Activated naive CD4-positive, alpha-beta T cell treated with anti-CD3 and anti-CD28 coated beads, Interleukin-2, amount 50 U/mL, for 24 hours (primary cell): ENCODE data around the gene ZFP36L1.
A peak's percentile ranks its signal among the peaks of the same experiment; 100 is the strongest.

Experiments
- H3K27ac Mint-ChIP-seq: one replicate; pipeline ENCODE4 v1.8.0; 2021; ENCODE audit warnings: mild to moderate bottlenecking, mixed read lengths
- H3K27me3 Mint-ChIP-seq: one replicate; pipeline ENCODE4 v1.8.0; 2021; ENCODE audit warnings: mixed read lengths
- H3K36me3 Mint-ChIP-seq: one replicate; pipeline ENCODE4 v1.8.0; 2021; ENCODE audit warnings: mixed read lengths
- H3K4me1 Mint-ChIP-seq: one replicate; pipeline ENCODE4 v1.8.0; 2021; ENCODE audit warnings: mixed read lengths
- H3K4me3 Mint-ChIP-seq: one replicate; pipeline ENCODE4 v1.8.0; 2021; ENCODE audit warnings: mild to moderate bottlenecking, mixed read lengths
- H3K9me3 Mint-ChIP-seq: one replicate; pipeline ENCODE4 v1.8.0; 2021; ENCODE audit warnings: mixed read lengths

ZFP36L1 gene, protein sequence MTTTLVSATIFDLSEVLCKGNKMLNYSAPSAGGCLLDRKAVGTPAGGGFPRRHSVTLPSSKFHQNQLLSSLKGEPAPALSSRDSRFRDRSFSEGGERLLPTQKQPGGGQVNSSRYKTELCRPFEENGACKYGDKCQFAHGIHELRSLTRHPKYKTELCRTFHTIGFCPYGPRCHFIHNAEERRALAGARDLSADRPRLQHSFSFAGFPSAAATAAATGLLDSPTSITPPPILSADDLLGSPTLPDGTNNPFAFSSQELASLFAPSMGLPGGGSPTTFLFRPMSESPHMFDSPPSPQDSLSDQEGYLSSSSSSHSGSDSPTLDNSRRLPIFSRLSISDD

GRCh38 chr14:68792979-68793733, at the start of gene ZFP36L1:
TSS of gene ZFP36L1 (minus strand) at chr14:68793067. CDS start at chr14:68792938, 129 bp downstream.
- peak within 1 kb of the TSS; percentile 99 for H3K27ac Mint-ChIP-seq
- H3K36me3 Mint-ChIP-seq: peaks cover 28% of the 10 kb centered on the region

GRCh38 chr14:68842298-68842697, 49.4 kb upstream of the ZFP36L1 start:
- Mint-ChIP-seq H3K27me3 (no peaks in the 10 kb centered on the region), H3K27ac (no peak overlapping the region), H3K9me3 (no peaks in the 10 kb centered on the region), H3K36me3 (peaks cover 10% of the 10 kb centered on the region), H3K4me3 (no peak overlapping the region), H3K4me1 (peaks cover 42% of the 10 kb centered on the region)

More at GRCh38 chr14:68792979-68793733, at the start of gene ZFP36L1:
- Mint-ChIP-seq H3K4me3 (peak within 1 kb of the TSS; percentile 97), H3K9me3 (no peaks in the 10 kb centered on the region), H3K4me1 (peaks cover 43% of the 10 kb centered on the region), H3K27me3 (no peaks in the 10 kb centered on the region)

- H3K27me3 Mint-ChIP-seq: no peaks in the 10 kb centered on the region
- peaks cover 16% of the 10 kb centered on the region for H3K36me3 Mint-ChIP-seq
- H3K9me3 Mint-ChIP-seq: peaks cover 5% of the 10 kb centered on the region
- H3K4me3 Mint-ChIP-seq: peak overlapping the region; percentile 77
- peak overlapping the region; percentile 88 for H3K27ac Mint-ChIP-seq
- peaks cover 42% of the 10 kb centered on the region for H3K4me1 Mint-ChIP-seq
Observed at GRCh38 chr14:68841016-68841809, 48.3 kb upstream of the ZFP36L1 start.

DNA sequence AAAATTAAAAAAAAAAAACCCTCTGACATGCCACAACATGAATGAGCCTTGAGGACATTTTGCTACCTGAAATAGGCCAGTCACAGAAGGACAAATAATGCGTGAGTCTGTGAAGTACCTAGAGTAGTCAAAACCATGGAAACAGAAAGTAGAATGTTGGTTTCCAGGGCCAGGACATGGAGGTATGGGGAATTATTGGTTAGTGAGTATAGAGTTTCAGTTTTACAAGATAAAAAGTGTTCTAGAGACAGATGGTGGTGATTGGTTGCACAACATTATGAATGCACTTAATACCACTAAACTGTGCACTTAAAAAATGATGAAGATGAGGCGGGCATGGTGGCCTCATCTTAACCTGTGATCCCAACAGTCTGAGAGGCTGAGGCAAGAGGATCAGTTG, 47.6 kb upstream of the ZFP36L1 start:
- H3K4me1 Mint-ChIP-seq: peaks cover 46% of the 10 kb centered on the region
- no peaks in the 10 kb centered on the region for H3K27me3 Mint-ChIP-seq
- peaks cover 22% of the 10 kb centered on the region for H3K36me3 Mint-ChIP-seq
- H3K9me3 Mint-ChIP-seq: peaks cover 12% of the 10 kb centered on the region
- peak overlapping the region; percentile 88 for H3K27ac Mint-ChIP-seq
- peak overlapping the region; percentile 77 for H3K4me3 Mint-ChIP-seq

- H3K4me3 Mint-ChIP-seq: no peak overlapping the region
- peaks cover 15% of the 10 kb centered on the region for H3K4me1 Mint-ChIP-seq
- H3K27me3 Mint-ChIP-seq: no peaks in the 10 kb centered on the region
- peaks cover 20% of the 10 kb centered on the region for H3K9me3 Mint-ChIP-seq
- no peak overlapping the region for H3K27ac Mint-ChIP-seq
- peaks cover 29% of the 10 kb centered on the region for H3K36me3 Mint-ChIP-seq
Observed at GRCh38 chr14:68836082-68836481, 43.2 kb upstream of the ZFP36L1 start.

GRCh38 chr14:68834816-68835215, 41.9 kb upstream of the ZFP36L1 start:
- no peak overlapping the region for H3K27ac Mint-ChIP-seq
- H3K27me3 Mint-ChIP-seq: no peaks in the 10 kb centered on the region
- H3K4me3 Mint-ChIP-seq: no peak overlapping the region
- peaks cover 5% of the 10 kb centered on the region for H3K4me1 Mint-ChIP-seq
- peaks cover 29% of the 10 kb centered on the region for H3K36me3 Mint-ChIP-seq
- peaks cover 20% of the 10 kb centered on the region for H3K9me3 Mint-ChIP-seq

DNA sequence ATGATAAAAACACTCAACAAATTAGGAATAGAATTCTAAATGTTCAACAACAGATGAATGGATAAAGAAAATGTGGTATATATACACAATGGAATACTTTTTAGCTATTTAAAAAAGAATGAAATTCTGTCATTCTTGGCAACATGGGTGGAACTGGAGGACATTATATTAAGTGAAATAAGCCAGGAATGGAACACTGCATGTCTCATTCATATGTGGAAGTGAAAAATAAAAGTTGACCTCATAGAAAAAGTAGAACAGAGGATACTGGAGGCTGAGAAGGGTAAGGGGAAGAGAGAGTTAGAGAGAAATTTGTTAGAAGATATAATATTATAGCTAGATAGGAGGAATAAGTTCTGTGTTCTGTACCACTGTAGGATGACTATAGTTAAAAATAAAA, 35.8 kb upstream of the ZFP36L1 start:
- Mint-ChIP-seq H3K4me1 (peaks cover 8% of the 10 kb centered on the region), H3K4me3 (no peak overlapping the region), H3K27ac (no peak overlapping the region), H3K27me3 (no peaks in the 10 kb centered on the region), H3K9me3 (peaks cover 5% of the 10 kb centered on the region), H3K36me3 (peaks cover 4% of the 10 kb centered on the region)

DNA sequence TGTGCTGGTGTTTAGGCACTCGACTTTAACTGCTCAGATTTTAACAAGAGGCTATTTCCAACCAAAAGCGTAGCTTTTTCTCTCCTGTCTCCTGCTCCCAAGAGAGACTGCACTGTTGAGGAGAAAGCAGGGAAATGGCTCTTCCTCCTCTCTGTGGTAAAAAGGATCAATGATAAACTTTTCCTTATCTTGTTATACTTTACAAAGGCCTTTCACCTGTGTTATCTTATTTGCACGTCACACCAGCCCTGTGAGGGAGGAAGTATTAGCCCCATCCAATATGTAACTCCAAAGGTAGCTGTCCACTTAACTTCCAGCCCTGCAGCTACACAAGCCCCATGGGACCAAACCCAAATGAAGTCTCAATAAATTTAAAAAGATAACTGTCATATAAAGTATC, 32.9 kb upstream of the ZFP36L1 start:
- H3K27me3 Mint-ChIP-seq: no peaks in the 10 kb centered on the region
- H3K27ac Mint-ChIP-seq: no peak overlapping the region
- H3K9me3 Mint-ChIP-seq: no peaks in the 10 kb centered on the region
- H3K4me1 Mint-ChIP-seq: peaks cover 20% of the 10 kb centered on the region
- H3K36me3 Mint-ChIP-seq: no peaks in the 10 kb centered on the region
- H3K4me3 Mint-ChIP-seq: no peak overlapping the region

DNA sequence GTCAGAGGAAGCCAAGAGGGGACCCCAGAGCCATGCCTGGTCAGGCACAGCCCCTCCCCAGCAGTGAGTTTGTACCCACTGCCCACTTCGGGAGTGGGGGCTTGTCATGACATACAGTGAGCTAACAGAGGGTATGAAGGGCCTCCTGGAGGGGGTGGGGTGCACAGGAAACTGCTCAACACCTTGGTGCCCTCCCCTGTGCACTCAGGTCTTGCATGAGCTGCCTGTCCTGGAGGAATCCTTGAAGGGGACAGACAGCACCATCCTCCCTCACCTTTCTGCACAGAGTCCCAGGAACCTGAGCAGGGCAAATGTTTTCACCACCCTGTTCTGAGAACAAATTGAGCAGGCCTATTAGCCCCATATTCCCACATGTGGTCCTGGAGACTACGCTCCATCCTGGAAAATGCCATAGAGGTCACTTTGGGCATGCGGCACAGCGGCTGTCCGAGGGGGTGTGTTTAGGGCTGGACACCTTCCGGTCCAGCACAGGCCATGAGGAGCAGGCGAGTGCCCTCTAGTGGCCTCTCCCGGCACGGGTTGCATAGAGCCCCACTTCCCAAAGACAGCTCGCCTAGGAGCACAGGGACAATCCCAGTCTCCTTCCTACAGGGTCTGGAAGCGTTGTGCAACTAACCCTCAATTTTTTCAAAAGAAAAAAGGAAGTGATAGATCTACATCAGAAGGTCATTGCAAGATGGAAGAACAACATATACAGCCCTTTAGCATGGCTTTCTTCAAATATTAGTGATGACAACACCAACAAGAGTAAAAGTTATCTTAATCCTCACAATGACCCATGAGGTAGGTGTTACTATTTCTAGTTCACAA, 31.9 kb upstream of the ZFP36L1 start:
- Mint-ChIP-seq H3K27me3 (no peaks in the 10 kb centered on the region), H3K4me3 (no peak overlapping the region), H3K27ac (peak overlapping the region; percentile 76), H3K9me3 (no peaks in the 10 kb centered on the region), H3K36me3 (no peaks in the 10 kb centered on the region), H3K4me1 (peaks cover 30% of the 10 kb centered on the region)

DNA sequence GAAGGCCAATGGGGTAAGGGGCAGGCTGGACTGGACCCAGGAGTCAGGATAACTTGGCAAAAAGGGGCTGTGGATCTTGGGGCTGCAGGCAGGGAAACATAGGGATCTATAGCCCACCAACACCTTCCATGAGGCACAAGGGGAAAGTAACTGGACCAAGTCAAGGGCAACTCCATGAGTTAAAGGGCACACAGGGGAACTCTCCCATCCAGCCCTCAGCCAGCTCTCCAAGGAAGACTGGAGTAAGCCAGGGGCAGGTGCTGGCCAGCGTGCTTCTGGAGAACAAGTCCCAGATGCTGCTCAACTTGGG, 31.3 kb upstream of the ZFP36L1 start:
- no peak overlapping the region for H3K27ac Mint-ChIP-seq
- H3K4me1 Mint-ChIP-seq: peaks cover 36% of the 10 kb centered on the region

GRCh38 chr14:68823434-68824206, 30.8 kb upstream of the ZFP36L1 start:
- H3K4me3 Mint-ChIP-seq: no peak overlapping the region
- H3K27ac Mint-ChIP-seq: peak overlapping the region; percentile 1
- H3K9me3 Mint-ChIP-seq: no peaks in the 10 kb centered on the region
- H3K36me3 Mint-ChIP-seq: no peaks in the 10 kb centered on the region
- H3K4me1 Mint-ChIP-seq: peaks cover 40% of the 10 kb centered on the region
- H3K27me3 Mint-ChIP-seq: no peaks in the 10 kb centered on the region

More for the DNA sequence above, 31.3 kb upstream of the ZFP36L1 start:
- Mint-ChIP-seq H3K36me3 (no peaks in the 10 kb centered on the region), H3K9me3 (no peaks in the 10 kb centered on the region), H3K4me3 (no peak overlapping the region), H3K27me3 (no peaks in the 10 kb centered on the region)

DNA sequence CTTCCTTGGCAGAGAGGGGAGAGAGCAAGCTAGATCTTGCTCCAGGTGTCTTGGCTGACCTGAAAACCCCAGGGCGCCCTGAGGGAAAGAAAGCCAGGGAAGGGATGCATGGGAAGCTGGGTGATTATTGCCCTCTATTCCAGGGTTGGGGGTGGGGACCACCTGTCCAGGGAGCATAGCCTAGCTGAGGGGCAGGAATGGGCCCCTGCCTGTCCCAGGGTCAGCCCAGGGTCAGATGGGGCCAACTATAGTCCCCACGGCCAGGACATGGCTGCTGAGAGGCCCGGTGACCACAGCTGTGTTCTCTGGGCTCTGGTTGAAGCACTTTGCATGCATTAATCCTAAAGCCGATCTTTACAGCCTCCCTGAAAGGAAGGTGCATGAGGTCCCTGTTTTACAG, 30.1 kb upstream of the ZFP36L1 start:
- Mint-ChIP-seq H3K27me3 (no peaks in the 10 kb centered on the region), H3K36me3 (no peaks in the 10 kb centered on the region), H3K4me1 (peaks cover 40% of the 10 kb centered on the region), H3K4me3 (no peak overlapping the region), H3K27ac (no peak overlapping the region), H3K9me3 (no peaks in the 10 kb centered on the region)

- H3K4me3 Mint-ChIP-seq: no peak overlapping the region
- no peaks in the 10 kb centered on the region for H3K9me3 Mint-ChIP-seq
- no peak overlapping the region for H3K27ac Mint-ChIP-seq
- no peaks in the 10 kb centered on the region for H3K36me3 Mint-ChIP-seq
- peaks cover 43% of the 10 kb centered on the region for H3K4me1 Mint-ChIP-seq
- H3K27me3 Mint-ChIP-seq: no peaks in the 10 kb centered on the region
Observed at GRCh38 chr14:68822132-68822651, 29.3 kb upstream of the ZFP36L1 start.

- Mint-ChIP-seq H3K27me3 (no peaks in the 10 kb centered on the region), H3K9me3 (no peaks in the 10 kb centered on the region), H3K4me3 (peak overlapping the region; percentile 62), H3K27ac (no peak overlapping the region), H3K36me3 (no peaks in the 10 kb centered on the region), H3K4me1 (peaks cover 45% of the 10 kb centered on the region)
Observed at GRCh38 chr14:68820999-68821683, 28.3 kb upstream of the ZFP36L1 start.
